Anterior cingulate cortex (tissue), 58 donors: ENCODE data around the gene NCCRP1.

Experiments
- DNase-seq, 58 donors: peaks; one replicate each; lab custom pipeline; 2025; lab: John Stamatoyannopoulos, UW

NCCRP1 gene, protein sequence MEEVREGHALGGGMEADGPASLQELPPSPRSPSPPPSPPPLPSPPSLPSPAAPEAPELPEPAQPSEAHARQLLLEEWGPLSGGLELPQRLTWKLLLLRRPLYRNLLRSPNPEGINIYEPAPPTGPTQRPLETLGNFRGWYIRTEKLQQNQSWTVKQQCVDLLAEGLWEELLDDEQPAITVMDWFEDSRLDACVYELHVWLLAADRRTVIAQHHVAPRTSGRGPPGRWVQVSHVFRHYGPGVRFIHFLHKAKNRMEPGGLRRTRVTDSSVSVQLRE

DNA sequence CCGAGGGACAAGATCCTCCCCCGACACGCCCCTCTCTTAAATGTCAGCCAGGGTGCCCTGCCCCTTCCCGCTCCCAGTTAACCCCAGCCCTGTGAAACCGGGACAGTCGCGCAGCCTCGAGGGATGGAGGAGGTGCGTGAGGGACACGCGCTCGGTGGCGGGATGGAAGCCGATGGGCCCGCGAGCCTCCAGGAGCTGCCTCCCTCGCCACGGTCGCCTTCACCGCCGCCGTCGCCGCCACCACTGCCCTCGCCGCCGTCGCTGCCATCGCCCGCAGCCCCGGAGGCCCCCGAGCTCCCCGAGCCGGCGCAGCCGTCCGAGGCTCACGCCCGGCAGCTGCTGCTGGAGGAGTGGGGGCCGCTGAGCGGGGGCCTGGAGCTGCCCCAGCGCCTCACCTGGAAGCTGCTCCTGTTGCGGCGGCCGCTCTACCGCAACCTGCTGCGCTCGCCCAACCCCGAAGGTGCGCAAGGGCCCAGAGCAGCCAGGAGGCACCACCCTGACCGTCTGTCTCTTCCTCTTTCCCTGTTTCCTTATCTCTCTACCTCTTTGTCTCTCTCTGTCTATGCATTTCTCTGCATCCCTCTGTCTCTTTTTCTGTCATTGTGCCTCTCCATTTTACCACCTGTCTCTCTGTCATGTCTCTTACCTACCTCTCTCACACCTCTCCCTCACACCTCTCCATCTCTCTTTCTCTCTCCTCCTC, at the start of gene NCCRP1:
NCCRP1 (plus strand) TSS at position 105 of the 703 bp plus-strand sequence; CDS start at position 124, 19 bp downstream.
- no peak for DNase-seq

DNA sequence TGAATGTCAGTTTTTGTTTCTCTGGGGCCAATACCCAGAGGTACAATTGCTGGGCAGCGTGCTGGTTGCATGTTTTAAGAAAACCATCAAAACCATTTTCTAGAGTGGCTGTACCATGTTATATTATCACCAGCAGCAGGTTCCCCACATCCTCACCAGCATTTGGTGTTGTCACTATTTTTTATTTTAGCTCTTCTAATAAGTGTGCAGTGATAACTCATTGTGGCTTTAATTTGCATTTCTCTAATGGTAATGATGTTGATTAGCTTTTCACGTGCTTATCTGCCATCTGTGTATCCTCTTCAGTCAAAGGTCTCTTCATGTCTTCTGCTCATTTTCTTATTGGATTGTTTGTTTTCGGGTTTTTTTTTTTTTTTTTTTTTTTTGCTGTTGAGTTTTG, 49.3 kb upstream of the NCCRP1 start:
- no peak for DNase-seq

GRCh38 chr19:39148939-39149529, 47.7 kb upstream of the NCCRP1 start:
- DNase-seq = no peak

DNA sequence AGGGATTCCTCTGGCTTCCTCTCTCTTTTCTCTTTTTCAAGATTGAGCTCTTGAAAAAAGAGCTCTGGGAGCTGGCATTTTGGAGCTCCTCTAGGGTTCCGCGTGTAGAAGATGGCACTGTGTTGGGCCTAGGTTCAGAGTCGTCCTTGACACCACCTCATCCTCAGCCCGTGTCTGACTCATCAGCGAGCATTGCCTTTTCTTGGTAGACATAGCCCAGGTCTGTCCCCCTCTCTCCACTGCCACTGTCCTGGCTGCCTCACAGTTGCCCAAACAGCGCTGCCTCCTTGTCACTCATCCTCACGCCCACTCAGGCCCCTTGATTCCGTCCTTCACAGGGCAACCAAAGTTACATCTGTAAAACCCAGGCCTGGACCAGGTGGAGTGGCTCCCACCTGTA, 46.5 kb upstream of the NCCRP1 start:
- DNase-seq = no peak

DNA sequence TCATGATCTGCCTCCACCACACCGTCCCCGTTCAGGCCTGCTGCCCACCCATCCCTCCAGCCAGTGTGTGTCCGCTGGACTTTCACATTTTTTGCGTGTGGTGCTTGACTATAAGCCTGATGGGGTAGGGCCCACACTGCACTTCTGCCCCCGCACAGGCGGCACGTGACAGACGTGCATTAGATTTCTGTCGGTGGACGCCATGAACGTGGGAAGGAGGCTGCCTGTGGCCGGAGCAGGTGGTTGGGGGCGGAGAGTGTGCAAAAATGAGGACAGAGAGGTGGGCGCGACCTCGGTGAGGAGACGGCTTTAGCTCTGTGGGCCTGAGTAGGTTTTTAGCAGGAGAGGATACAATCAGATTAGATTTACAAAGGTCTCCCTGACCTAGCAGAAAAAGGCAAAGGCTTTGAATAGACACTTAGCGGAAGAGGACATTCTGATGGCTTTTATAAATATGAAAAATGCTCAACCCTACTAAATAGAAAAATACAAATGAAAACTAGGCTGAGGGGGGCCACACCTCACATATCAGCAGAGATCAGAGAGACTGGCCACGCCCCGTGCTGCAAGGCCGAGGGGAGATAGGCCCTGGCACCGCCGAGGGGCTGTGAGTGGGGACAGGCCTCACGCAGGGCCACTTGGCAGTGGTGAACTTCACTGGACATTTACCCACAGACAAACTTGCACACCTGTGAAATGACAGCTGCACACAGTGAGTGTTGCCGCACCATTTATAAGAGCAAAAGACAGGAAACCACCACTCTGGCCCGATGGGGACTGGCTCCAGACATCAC, 45.8 kb upstream of the NCCRP1 start:
- DNase-seq = no peak

- DNase-seq = no peak
These were observed 44.7 kb upstream of the NCCRP1 start for GRCh38 chr19:39152066-39152465.

GRCh38 chr19:39154100-39154628, 42.6 kb upstream of the NCCRP1 start:
- DNase-seq = no peak

GRCh38 chr19:39154629-39155100, 42.1 kb upstream of the NCCRP1 start:
- DNase-seq = no peak

GRCh38 chr19:39155114-39155700, 41.6 kb upstream of the NCCRP1 start:
- no peak for DNase-seq

DNA sequence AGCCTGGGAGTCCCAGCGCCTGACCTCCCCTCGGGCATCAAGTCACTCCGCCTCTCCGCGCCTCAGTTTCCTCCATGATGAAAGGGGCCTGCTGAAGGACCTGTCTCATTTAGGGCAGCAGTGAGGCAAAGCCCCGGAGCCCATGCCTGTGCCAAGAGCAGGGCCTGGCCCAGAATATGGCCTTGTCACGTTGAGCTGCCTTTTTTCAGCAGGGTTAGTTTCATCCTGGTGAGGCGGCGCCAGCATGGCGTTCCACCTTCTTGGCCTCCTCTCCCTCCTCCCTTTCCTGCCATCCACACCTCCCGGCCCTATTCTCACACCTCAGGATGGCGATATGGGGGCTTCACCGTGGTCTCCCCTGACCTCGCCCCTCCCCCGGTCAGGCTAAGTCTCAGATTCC, 41.0 kb upstream of the NCCRP1 start:
- no peak for DNase-seq

GRCh38 chr19:39156326-39157230, 40.2 kb upstream of the NCCRP1 start:
- no peak for DNase-seq

- no peak for DNase-seq
These were observed 39.3 kb upstream of the NCCRP1 start for GRCh38 chr19:39157275-39157996.

DNA sequence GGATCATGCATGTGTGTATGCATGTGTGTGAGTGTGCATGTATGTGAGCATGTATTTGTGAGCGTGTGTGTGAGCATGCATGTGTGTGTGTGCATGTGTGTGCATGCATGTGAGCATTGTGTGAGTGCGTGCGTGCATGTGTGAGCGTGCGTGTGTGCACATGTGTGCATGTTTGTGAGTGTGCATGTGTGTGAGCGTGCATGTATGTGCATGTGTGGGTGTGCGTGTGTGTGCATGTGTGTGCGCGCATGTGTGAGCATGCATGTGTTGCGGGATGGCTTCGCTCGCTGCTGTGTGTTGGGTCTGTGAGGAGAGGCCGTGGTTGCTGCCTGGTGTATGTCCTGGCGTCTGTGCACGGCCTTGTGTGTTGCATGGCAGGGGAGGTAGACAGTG, 38.8 kb upstream of the NCCRP1 start:
- no peak for DNase-seq

DNA sequence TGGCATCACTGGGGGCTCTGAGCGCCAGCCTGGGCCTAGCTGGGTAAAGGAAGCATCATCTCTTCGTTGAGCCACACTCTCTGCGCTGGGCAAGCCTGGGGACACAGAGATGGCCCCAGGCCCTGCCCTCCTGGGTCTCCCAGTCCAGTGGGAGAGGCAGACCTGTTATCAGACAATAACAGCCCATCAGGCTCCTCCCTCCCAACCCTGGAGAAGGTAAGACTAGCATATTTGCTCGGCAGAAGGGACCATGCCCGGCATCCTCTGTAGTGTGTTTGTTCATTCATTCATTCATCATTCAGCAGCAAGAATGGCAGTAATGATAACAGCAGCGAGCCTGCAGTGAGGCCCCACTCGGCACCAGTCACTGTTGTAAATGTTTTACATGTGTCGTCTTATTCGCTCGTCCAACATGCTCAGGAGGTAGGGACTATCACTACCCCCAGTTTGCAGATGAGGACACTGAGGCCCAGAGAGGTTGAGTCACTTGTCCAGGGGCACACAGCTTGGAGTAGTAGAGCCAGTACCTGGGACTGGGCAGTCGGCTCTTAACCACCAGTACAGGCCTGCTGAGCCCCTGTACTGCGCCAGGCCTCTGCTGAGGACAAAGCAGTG, 38.0 kb upstream of the NCCRP1 start:
- no peak for DNase-seq

- no peak for DNase-seq
These were observed 36.3 kb upstream of the NCCRP1 start for GRCh38 chr19:39160523-39160861.

GRCh38 chr19:39160889-39161672, 35.7 kb upstream of the NCCRP1 start:
- no peak for DNase-seq

DNA sequence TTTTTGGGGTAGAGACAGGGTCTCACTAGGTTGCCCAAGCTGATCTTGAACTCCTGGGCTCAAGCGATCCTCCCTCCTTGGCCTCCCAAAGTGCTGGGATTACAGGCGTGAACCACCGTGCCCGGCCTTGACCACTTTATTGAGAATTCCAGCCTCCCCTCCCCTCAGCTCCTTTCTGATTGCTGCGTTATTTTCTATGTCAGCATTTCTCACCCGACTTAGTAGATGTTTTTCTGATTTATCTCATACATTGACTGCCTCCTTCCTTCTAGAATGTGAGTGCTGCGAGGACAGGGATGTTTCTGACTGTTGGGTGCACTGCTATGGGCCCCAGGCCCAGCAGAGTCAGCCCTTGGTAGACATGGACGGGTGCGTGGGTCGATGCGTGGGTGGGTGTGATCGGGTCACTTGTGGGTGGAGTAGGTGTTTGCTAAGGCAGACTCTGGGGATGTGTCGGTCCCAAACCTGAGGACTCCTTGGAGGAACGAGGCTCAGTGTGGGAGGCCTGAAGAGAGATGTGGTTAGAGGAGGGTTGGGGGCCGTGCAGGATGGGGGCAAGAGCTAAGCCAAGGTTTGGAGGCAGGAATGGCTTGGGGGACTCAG, 34.2 kb upstream of the NCCRP1 start:
- no peak for DNase-seq
